HG03575 (cell line): ENCODE data around the gene ABCC10.
"Not testable (repeated sequence)": the region's sequence is repeated elsewhere in the genome, so short reads cannot be mapped to it uniquely, and the experiment has no call there.

ENCODE experiments used
- ATAC-seq: cut with Tn5 transposase; IDR thresholded peaks from one replicate; pipeline ENCODE4 v1.9.1; 2021; ENCODE audit not compliant: unreplicated experiment, insufficient number of reproducible peaks, low FRiP score; ENCODE audit errors: extremely low read depth

Gene ABCC10

DNA sequence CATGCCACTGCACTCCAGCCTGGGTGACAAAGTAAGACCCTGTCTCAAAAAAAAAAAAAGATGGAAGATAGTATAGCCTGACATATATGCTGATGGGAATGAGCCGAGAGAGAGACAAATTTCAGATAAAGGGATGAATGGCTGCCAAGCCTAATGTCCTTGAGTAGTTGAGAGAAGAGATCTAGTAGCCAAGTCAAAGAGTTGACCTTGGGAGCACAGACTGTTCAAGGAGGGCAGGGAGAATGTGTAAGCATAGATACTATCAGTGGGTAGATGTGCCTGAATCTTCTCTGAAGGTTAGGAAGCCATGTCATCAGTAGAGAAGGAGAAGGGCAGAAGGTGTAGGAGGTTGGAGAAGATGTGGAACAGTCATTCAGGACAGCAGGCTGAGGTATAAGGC, 20.0 kb upstream of the ABCC10 start:
- ATAC-seq: no peak

GRCh38 chr6:43408259-43408658, 19.1 kb upstream of the ABCC10 start:
- ATAC-seq: no peak

DNA sequence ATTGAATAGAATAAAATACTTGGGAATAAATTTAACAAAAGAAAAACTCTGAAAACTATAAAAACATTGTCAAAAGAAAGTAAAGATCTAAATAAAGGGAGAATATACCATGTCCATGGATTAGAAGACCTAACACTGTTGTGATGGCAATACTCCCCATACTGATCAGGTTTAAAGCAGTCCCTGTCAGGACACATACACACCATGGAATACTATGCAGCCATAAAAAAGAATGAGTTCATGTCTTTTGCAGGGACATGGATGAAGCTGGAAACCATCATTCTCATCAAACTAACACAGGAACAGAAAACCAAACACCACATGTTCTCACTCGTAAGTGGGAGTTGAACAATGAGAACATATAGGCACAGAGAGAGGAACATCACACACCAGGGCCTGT, 16.6 kb upstream of the ABCC10 start:
- ATAC-seq: not testable (repeated sequence)

DNA sequence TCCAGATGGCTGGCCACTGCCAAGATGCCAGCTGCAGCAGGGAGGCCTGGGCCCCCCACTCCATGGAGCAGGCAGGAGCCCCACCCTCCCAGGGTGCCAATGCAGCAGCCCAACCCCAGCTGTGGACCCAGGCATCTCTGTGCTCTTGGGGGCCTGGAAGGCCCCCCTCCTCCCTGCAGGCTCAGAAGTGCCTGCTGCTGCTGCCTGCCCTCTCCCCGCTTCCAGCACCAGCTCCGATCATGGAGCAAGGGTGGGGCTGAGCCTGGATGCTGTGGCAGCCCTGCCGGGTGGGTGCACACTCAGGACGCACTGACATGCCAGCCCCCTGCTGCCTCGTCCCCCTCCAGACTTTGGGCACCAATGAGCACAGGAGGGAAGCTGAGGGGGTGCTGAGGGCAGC, 14.8 kb upstream of the ABCC10 start:
- no peak for ATAC-seq

- ATAC-seq: no peak
These were observed 14.3 kb upstream of the ABCC10 start for GRCh38 chr6:43413002-43413401.

DNA sequence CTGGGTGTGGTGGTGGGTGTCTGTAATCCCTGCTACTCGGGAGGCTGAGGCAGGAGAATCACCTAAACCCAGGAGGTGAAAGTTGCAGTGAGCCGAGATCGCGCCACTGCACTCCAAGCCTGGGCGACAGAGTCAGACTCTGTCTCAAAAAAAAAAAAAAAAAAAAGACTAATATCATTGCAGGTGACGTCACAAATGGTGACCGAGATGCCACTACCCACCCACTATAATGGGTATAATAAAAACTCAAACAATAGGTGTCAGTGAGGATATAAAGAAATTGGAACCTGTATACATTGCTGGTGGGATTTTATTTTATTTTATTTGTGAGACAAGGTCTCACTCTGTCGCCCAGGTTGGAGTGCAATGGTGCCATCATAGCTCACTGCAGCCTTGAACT, 12.1 kb upstream of the ABCC10 start:
- ATAC-seq: not testable (repeated sequence)

- no peak for ATAC-seq
These were observed 10.4 kb upstream of the ABCC10 start for GRCh38 chr6:43416935-43417334.

DNA sequence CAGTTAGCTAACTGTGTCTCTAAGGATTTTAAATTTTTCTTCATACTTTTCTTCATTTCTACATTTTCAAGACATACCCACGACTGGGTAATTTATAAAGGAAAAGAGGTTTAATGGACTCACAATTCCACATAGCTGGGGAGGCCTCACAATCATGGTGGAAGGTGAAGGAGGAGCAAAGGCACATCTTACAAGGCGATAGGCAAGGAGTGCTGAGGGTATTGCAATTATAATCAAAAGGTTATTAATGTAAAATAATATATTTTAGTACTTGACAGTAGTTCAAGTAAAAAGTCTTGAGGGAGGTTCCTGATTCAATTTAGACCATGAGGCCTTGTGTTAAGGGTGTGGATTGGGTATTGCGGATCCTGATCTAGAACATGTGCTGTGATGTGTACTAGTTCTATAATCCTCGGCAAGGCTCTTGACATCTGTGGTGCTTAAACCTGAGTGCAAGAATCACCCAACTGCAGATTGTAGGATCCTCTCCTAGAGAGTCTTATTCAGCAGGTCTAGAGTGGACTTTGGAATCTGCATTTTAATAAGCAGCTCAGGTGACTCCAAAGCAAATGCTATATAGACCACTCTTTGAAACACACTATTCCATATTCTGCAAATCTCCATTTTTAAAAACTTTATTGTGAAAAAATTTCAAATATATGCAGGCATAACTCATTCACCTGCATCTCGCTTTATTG, 7.2 kb upstream of the ABCC10 start:
- ATAC-seq: no peak

DNA sequence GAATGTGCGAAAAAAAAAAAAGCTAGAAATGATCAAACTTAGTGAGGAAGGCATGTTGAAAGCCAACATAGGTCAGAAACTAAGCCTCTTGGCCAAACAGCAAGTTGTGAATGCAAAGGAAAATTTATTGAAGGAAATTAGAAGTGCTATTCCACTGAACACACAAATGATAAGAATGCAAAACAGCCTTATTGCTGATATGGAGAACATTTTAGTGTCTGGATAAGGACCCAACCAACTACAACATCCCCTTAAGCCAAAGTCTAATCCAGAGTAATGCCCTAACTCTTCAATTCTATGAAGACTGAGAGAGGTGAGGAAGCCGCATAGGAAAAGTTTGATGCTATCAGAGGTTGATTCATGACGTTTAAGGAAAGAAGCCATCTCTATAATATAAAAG, 5.5 kb upstream of the ABCC10 start:
- no peak for ATAC-seq

DNA sequence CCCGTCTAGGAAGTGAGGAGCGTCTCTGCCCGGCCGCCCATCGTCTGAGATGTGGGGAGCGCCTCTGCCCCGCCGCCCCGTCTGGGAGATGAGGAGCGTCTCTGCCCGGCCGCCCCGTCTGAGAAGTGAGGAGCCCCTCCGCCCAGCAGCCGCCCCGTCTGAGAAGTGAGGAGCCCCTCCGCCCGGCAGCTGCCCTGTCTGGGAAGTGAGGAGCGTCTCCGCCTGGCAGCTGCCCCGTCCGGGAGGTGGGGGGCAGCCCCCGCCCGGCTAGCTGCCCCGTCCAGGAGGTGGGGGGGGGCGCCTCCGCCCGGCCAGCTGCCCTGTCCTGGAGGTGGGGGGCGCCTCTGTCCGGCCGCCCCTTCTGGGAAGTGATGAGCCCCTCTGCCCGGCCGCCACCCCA, 2.3 kb upstream of the ABCC10 start:
- ATAC-seq: not testable (repeated sequence)

- ATAC-seq: no peak
These were observed 374 bp upstream of the ABCC10 start for GRCh38 chr6:43426928-43427405.

DNA sequence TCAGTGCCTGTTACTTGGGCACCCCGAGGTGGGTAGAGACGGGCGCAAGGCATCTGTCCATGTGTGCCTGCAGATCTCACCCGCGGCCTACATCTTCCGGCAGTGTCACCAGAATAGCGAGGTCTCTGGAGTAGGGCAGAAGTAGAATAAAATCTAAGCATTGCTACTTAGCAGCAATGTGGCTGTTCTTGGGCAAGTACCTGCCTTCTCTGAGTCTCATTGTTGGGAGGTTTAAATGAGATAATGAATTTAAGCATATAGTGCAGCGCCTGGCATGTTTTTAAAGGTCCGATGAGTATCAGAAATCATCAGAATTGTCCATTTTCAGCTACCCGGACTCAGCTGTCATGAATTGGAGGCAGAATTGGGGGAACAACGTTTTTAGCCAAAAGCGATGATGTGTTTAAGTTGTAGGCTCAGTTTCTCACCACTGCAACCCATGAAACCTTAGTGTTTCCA, 800 bp downstream of the ABCC10 start:
- ATAC-seq: no peak

DNA sequence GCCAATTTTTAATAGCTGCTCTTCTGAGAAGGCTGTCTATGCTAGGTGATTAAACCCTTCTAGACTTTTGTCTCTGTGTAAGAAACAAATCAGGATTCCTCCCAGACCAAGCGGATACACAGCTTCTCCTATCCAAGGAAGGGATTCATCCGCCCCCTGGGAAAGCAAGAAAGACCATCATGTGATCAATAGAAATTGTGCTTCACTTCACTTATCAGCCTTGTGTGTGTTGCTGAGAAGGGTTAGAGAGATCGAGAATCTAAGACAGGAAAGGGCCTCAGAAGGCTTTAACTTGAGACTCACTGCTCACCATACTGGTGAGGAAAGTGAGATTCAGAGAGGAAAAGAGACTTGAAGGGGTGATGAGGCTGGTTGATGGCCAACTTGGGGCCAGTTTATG, 1.5 kb downstream of the ABCC10 start:
- no peak for ATAC-seq

- no peak for ATAC-seq
These were observed 4.9 kb downstream of the ABCC10 start for GRCh38 chr6:43432009-43432945.

DNA sequence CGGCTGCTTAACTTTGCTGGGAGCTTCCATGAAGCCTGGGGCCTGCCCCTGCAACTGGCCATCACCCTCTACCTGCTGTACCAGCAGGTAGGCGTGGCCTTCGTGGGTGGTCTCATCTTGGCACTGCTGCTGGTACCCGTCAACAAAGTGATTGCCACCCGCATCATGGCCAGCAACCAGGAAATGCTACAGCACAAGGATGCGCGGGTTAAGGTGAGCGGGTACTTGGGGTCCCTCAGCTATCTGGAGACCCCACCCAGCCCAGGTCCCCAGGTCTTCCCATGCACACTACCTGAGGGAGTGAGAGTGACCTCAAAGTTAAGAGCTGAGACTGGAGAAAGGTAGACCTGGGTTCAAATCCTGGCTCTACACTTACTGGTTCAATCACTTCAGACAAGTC, 5.8 kb downstream of the ABCC10 start:
- no peak for ATAC-seq

DNA sequence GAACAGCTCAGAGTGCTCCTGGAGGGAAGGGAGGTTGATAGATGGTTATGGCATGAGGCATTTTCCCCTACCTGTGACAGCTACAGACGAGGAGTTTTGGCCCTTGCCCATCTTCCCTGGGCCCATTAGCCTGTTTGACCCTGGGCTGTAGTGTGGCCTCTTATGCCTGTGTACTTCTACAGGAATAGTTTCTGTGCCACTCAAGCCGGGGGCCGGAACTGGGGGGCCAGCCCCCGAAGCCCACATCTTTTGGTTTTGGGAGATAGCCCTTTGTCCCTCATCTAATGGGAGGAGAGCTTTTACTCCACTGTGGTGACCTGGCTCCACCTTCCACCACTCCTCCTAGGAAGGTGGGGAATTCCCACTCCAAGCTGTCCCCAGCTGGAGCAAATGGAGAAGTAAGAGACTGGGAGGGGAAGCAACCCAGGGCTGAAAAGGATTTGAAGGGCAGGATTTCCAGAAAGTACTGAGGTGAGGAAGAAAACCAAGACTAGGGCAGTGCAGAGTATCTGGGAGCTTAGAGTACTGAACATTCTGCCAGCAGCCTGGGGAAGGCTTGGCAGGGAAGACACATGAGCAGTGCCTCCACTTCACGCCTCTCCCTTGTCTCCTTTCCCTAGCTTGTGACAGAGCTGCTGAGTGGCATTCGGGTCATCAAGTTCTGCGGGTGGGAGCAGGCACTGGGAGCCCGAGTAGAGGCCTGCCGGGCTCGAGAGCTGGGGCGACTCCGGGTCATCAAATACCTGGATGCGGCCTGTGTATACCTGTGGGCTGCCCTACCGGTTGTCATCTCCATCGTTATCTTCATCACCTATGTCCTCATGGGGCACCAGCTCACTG, 6.9 kb downstream of the ABCC10 start:
- no peak for ATAC-seq

- ATAC-seq: no peak
These were observed 7.6 kb downstream of the ABCC10 start for GRCh38 chr6:43434943-43435342.

- no peak for ATAC-seq
These were observed 8.5 kb downstream of the ABCC10 start for GRCh38 chr6:43435682-43436437.
